Activated CD4-positive, CD25-positive, alpha-beta regulatory T cell treated with anti-CD3 and anti-CD28 coated beads, Interleukin-2, amount 50 U/mL, for 24 hours (primary cell): ENCODE results near the gene STK16.
"Not testable (repeated sequence)": the region's sequence is repeated elsewhere in the genome, so short reads cannot be mapped to it uniquely, and the experiment has no call there.

Experiments
- ATAC-seq, 2 donors: fragments of 150-1000 bp; cut with Tn5 transposase; one replicate each; pipeline ENCODE4 v1.10.0; 2021; ENCODE audit warnings: mild to moderate bottlenecking in 1 of 2, moderate library complexity in 1 of 2

Gene STK16

DNA sequence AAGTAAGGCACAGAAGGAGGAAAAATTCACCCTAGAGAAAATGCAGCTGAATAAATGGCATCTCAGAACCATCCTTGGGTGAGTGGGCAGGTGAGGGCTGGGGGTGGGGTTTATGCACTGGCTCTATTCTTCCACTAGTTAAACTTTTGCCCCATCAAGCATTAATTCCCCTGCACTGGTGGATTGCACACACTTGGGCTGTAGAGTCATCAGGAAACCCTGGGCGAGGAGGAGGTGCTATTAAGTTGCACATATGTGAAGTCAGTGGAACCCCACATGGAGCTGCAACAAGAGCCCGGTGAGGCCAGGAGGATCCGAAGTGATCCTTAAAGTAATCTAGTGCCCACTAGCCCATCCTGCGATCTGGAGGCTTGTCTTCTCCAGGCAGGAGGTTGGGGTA lies 27.1 kb downstream of the STK16 start:
- ATAC-seq = no peak

DNA sequence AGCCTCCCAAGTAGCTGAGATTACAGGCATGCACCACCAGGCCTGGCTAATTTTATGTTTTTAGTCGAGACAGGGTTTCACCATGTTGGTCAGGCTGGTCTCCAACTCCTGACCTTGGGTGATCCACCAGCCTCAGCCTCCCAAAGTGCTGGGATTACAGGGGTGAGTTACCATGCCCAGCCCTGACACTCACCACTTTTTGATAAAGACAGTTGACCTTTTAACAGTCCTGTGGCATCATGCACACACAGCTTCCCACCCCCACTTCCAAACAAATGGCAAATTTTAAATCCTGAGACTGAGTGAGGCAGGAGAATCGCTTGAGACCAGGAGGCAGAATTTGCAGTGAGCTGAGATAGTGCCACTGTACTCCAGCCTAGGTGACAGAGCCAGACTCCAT lies 27.7 kb downstream of the STK16 start:
- no peak for ATAC-seq

DNA sequence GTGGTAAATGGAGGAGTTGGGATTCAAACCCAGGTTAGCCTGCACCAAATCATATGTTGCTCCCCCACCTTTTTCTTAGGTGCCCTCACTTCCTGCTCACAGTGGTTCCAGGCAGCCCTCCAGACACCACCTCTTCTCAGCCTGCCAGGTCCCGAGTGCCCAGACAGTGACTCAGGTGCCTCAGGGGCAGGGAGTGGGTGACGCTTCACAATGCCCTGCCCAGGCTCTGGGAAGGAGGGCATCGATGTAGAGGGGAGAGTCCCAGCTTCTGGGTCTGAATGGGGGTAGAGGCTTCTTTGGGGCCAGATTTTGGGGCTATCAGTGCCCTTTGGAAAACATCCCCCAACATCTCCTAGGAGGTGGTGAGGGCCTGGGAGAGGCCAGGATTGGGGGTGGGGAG lies 28.7 kb downstream of the STK16 start:
- ATAC-seq = no peak

DNA sequence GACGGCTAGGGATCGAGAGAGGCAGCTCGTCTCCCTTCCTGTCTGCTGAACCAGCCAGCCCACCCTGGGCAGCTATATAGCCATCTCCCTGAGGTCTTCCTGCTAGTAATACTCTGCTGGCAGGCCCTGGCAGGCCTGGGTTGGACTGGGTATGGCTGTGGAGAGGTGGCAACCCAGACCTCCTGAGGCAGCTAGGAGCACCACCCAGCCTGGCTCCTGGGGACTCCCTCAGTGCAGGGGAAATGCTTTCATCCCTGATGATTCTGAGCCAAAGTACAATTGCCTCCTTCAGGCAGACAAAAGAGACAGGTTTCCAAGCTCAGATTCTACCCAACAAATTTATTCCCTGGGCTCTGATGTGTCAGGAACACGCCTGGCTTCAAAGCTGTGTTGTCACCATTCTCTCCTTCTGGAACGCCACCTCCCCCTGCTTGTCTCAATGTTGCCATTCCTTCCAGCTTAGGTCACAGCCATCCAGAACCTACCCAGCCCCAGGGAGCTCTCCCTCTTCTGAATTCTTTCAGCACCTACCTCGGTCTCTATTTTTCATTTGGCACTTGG lies 29.2 kb downstream of the STK16 start:
- ATAC-seq = no peak

DNA sequence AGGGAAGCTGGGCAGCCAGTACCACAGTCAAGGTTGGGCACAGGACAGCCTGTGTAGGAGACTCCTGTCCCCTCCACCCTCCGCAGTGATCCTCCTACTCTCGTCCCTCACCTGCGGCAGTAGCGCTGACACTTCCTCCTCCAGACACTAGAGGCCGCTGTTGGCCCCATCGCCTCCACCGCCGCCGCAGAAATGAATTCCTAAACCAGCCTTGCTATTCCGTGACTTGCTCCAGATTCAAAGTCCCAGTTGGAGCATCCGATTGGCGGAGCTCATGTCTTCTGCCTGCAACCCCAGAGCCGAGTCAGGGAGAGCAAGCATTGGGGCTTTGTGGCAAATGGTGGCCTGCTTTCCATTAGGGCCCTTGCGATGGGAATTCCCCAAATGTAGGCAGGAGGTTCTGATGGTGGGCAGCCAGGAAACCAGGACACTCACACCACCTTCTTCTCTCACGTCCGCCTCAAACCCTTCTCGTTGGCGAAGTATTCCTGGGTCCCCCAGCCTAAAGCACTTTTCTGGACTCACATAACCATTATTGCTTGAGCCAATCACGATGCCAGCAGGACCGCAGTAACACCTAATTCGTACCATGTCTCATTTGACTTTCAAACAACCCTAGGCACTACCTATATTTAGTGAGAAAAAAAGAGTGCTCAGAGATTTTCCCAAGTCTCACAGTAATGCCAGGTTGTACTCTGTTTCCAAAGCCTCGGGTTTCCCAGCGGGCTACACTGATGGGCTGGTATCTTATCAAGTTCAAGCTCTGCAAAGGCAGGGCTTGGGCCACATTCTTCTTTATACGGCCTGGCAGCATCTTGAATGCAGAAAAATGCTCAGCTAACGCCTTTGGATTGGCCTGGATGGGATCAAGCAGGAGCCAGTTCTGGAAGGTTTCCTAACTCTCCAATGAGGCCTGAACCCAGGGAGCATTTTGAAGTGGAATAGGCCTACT lies 32.7 kb downstream of the STK16 start:
- ATAC-seq = no peak

DNA sequence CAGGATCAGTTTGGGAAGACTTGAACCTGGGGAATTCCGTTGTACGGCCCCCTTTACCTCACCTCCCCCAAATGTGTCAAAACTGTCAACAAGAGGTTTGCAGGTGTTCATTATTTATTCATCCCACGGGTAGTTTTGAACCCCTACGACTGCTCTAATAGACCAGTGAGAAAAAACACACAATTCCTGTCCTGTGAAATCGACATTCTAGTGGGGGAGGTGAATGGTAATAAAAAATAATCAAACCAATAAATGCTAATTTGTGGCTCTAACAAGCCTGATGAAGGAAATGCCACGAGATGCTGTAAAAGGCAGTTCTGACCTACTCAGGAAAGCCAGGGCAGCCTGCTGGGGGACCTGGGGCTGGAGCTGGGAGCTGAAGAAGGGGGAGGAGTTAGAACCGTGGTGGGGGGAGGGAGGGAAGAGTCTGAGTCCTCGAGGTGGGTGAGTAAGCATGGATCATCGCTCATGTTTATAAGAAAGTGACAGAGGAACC lies 33.4 kb downstream of the STK16 start:
- ATAC-seq = no peak

DNA sequence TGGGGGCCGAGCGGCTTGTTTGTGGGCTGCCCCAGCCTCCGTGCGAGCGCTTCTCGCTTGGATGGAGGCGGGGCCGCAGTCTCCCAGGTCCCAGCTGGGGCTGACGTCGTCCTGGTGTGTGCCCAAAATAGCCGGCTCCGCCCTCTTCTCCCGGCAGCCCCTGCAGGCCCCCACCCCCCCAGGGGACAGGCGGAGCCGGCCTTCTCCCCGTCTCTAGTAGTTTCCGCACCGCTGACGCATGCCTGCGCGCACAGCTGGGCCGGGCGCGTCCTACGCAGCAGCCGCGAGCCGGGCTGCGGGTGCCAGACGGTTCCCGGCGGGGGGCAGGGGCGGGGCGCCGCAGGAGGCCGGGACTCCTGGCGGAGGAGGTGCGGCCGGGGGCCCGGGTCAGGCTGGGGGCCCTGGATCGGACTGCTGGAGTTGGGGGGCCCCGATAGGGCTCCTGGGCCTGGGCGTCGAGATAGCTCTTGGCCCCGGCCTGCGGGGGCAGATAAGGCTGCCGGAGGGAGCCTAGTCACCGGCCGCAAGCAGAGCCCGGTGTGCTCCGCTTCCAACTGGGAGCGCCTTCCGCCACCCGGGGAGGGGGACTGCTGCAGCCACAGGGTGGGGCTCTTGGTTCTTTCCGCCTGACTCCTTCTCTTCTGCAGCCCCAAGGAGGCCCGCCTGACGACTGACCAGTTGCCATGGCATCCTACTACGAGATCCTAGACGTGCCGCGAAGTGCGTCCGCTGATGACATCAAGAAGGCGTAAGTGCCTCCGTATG lies 34.1 kb downstream of the STK16 start, which contains the start of gene DNAJB2:
Gene DNAJB2, plus strand, starts transcription at position 216 of the 765 bp plus-strand sequence. Its CDS starts 468 bp downstream, at position 684.
- peak; percentile 88 to 92 for ATAC-seq

DNA sequence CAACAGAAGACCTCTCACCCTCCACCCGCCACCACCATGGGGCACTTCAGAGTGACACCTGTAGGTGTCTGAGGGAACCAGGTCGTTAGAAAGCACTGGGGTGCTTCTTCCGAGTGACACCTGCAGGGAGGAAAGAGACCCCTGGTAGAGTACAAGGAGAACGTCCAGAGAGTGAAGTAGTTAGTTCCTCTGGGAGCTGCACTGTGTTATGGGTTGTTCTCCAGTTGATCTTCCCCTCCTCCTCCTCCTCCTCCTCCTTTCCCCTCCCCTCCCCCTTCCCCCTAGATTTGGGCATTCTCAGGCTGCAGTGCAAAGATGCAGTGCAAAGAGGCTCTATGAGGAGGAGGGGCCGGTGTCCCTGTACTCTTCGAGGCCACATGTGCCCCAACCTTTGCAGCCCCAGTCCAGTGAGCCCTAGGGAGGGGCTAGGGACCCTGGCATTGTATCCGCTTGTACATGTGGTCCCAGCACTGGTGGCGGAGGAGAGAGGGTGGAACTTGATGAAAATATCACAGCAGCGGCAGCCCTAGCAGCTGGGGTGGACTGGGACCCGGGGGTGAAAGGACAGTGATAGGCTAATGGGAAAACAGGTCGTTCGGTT lies 34.7 kb downstream of the STK16 start:
- no peak for ATAC-seq

DNA sequence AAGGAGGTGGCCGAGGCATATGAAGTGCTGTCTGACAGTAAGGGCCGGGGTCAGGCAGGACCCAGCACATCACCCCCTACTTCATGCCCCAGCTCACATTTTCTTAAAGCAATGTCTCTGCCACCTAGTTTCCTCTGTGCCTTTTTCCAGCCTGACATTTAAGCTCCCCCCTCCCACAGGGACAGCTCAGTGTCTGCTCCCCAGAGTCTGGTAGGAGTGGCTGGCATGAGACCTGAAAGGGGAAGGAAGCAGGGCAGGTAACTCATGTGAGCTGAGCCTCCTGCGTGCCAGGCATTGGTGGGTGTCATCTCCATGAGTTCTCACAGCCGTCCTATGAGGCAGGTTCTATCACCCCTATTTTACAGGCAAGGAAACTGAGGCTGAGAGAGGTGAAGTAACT lies 35.4 kb downstream of the STK16 start:
- ATAC-seq = no peak

DNA sequence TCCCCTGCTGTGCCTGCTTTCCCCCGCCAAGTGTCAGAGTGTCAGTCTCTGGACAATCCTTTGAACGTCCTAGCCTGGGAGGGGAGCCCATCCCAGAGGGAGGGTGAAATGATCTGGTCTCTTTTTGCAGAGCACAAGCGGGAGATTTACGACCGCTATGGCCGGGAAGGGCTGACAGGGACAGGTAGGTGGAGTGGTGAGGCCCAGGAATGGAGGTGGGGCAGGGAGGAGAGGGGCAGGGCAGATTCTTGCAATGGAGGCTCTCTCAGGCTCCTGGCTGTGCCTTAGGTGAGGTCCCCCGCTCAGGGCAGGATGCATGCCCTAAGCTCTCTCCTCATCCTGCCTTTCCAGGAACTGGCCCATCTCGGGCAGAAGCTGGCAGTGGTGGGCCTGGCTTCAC lies 36.3 kb downstream of the STK16 start:
- ATAC-seq = no peak

DNA sequence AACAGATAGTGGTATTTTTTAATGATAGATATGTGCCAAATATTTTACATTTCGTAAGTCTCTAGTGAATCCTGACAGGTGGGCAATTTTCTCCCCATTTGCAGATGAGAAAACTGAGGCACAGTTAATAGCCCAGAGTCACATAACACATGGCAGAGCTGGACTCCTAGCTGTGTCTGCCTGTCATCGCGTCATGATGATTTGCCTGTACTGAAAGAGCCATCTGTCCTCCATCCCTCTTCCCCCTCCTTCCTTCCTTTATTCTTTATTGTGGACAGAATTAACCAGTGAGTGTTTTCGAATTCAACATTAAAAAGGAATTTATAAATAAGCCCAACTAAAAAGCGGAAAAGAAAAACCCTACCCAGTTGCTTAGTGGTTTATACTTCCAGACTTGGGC lies 37.1 kb downstream of the STK16 start:
- ATAC-seq = no peak

DNA sequence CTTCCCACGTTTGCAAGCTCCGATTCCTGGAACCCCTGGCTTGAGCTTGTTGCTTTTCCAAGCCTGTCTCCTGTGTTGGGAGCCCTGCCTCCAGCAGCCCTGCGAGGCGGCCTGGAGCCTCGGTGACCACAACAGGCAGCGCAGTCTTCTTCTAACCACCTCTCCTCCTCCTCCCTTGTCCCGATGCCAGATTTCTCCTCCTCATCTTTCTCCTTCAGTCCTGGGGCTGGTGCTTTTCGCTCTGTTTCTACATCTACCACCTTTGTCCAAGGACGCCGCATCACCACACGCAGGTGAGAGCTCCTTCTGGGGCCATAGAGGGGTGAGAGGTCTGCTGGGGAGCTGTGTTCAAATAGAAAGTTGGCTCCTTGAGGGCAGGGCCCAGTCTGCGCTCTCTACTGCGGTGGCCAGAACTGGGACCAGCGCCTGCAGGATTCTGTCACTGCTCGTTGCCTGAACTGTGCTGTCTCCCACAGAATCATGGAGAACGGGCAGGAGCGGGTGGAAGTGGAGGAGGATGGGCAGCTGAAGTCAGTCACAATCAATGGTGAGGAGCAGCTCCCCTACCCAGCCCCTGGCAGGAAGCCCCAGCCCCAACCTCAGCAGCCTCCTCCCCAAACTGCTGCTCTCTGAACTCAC lies 37.8 kb downstream of the STK16 start:
- ATAC-seq = no peak

DNA sequence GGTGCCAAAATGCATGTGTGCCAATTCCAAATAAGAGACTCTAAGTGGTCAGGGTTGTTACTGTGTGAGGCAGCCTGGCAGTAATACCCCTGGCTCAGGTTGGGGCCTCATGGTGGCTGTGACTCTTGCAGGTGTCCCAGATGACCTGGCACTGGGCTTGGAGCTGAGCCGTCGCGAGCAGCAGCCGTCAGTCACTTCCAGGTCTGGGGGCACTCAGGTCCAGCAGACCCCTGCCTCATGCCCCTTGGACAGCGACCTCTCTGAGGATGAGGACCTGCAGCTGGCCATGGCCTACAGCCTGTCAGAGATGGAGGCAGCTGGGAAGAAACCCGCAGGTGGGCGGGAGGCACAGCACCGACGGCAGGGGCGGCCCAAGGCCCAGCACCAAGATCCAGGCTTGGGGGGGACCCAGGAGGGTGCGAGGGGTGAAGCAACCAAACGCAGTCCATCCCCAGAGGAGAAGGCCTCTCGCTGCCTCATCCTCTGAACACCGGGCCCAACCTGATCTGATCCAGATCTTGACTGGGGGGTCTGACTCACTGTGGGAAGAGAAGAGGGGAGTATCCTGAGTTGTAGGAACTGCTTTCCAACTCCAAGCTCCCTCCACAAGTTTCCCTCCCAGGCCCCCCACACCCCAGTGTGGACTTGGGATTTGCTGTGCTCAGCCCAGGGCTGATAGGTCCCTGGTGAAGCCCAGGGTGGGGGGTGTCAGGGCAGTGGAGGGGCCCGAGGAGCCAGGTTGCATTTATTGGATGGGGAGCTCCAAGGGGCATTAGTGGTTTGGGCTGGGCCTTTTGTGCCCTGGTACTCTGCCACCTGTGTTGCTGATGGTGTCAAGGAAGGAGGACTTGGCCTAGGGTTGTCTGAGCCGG lies 39.5 kb downstream of the STK16 start:
- ATAC-seq = no peak

DNA sequence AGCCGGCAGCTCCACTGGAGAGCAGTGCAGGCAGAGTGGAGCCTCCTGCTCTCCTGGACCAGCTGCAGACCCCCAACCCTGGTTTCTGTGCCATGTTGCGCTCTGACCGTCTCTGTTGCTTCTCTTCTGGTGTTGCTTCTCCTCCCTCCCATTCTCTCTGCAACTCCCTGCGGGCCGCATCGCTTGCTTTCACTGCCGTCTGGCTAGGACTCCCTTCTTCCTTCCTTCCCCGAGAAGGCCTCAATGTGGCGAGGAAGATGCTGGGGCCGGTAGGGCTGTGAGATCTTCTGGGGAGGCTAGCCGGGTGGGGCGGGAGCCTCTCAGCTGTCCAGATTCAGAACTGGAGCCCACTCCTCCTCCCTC lies 40.1 kb downstream of the STK16 start:
- ATAC-seq = no peak

DNA sequence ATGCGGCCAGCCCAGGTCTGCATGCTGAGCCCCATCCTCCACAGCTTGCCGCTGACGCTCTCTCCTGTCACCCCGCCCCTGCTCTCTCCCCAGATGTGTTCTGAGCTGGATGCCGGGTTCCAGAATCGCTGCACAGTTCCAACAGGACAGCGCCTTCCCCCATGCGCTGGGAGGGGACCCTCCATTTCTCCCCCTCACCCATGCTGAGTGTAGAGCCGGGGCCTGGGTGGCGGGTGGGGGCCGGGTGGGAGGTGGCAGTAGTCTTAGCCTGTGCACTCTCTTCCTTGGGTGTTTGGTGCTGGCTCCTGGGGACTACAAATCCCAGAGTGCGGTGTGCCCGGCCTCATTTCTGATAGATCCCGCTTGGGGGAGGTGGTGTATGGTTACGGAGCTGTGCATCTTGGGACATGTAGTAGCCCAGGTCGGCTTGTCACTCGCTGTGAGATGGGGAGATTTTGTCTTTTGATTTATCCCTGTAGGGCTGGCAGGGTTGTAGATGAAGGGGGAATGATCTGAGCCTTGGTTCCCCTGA lies 40.7 kb downstream of the STK16 start:
- no peak for ATAC-seq

DNA sequence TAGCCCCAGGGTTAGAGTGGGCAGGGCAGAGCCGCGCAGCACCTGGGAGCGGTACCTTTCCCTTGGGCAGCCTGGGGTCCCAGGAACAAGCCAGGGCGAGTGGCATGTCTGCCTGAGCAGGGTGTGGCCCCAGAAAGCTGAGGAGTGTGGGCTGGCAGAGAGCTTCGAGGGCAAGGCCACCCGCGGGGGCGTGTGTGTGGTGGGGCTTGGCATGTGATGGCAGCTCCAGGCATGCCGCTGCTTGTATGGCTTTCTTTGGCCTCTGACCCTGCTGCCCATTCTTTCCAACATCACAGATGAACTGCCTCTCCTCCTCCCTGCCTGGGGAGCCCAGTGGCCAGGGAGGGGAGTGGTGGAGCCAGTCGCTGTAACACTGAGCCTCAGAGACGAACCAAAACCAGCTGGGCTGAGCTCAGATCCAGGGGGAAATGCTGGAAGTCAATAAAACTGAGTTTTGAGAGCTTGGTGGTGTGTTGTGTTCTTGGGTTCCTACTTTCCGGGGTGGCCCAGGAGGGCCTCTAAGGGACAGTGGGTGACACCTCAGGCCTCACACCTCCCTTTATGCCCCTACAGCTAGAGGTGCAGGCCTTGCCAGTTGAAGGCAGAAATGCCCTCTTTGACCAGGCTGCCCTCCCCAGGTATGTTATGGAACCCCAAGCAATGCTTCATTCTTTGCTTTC lies 41.3 kb downstream of the STK16 start:
- no peak for ATAC-seq

DNA sequence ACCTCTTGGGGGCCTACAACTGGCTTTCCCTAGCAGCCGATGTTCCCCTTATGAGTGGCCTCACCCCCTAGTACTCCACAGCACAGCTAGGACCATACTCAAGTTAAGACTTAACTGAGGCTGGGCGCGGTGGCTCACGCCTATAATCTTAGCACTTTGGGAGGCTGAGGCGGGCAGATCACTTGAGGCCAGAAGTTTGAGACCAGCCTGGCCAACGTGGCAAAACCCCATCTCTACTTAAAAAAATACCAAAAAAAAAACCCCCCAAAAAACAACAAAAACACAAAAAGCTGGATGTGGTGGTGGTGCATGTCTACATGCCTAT lies 41.8 kb downstream of the STK16 start:
- ATAC-seq = not testable (repeated sequence)

DNA sequence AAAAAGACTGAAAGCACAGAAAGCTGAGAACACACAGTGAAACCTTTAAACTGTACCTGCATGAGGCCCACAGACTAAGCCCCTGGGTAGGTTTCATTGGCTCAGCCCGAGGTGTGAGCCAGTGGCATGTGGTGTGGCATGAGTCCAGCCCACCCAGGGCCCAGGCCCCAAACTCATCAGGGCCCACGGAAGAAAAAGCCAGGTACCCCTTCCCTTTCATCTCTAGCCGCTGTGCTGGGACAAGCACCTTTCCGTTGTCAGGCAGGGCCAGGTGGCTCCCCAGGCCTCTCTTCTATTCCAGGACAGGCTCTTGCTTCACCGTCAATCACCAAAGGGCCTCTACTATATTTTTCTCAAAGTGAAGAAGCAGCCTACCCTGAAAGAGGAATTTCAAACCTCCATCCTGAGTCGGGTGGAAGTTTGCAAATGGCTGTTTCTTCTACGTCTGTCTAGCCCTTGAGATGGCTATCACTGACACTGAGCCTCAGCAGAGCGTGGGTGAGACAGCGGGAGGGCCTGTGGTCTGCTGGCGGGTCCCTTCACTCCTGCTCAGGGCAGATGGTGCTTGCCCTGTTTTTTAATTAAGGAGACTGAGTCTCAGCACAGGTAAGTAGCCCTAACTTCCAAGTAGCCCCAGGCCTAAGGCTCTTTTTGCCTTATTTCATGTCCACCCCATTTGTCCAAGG lies 42.4 kb downstream of the STK16 start:
- no peak for ATAC-seq

DNA sequence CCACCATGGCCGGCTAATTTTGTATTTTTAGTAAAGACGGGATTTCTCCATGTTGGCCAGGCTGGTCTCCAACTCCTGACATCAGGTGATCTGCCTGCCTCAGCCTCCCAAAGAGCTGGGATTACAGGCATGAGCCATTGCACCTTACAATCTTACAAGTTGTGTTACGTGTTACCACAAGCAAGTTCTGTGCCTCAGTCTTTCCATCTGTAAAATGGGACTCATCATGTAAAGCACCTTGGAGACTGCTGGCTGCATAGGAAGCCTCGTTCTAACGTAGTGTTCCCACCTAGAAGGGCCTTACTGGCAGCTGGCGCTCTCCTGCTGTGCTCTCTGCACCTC lies 43.9 kb downstream of the STK16 start:
- ATAC-seq = no peak
